K562 (cell line): ENCODE measurements around the gene TBC1D5. TPM values are rescaled to one million over a fixed set of nuclear protein-coding genes. Genes with fewer than 3 reads are reported as not detected.

ENCODE experiments used
- ATAC-seq: fragments of 200-7000 bp; cut with Tn5 transposase; 3 replicates; pipeline ENCODE4 v1.9.1; 2020; ENCODE audit warnings: moderate library complexity
- BruUV-seq: library from RNA; stranded (reverse); fragments of 400-500 nt; replicated peaks from 2 replicates; lab custom pipeline; 2021; lab: Mats Ljungman, UMichigan
- CTCF ChIA-PET: fragments of 300-600 bp; formaldehyde crosslinking; extraction: SDS; loops from one replicate; lab custom pipeline; 2021; ENCODE audit warnings: low intra/inter-chr PET ratio; lab: Yijun Ruan, JAX
- POLR2A ChIA-PET: fragments of 300-600, 350-650 bp; sonication (Branson Sonifier 250); formaldehyde crosslinking; extraction: SDS; loops from one replicate; lab custom pipeline; 2021; ENCODE audit warnings: antibody characterized with exemption, inconsistent platforms; lab: Yijun Ruan, JAX
- DNase-seq, 4 experiments: peaks; one replicate each; pipeline versions ENCODE4 v3.0.0 to v3.0.0-alpha.2; 2011 to 2018; ENCODE audit warnings: low spot score in 3 of 4, mixed read lengths in 3 of 4; ENCODE audit errors: extremely low read depth in 1 of 4
- FAIRE-seq: peaks from 2 replicates; lab custom pipeline; 2011; peaks lifted over from hg19 to GRCh38; lab: Jason Lieb, UNC
- H2AFZ ChIP-seq: 2 replicates; pipeline ENCODE4 v1.6.0; 2011; ENCODE audit warnings: low read depth, low read length, control low read depth, inconsistent platforms
- H3K27ac ChIP-seq: fragments of 200-600 bp; 3 replicates; pipeline ENCODE4 v1.8.0; 2011; ENCODE audit warnings: low read depth, mild to moderate bottlenecking, control low read depth, inconsistent platforms, low read length, moderate library complexity, mixed read lengths; ENCODE audit errors: extremely low read depth
- H3K27me3 ChIP-seq, 2 experiments: fragments of 300-600 bp in 1 of 2; 2 replicates in 1 of 2; 3 replicates in 1 of 2; pipeline versions ENCODE4 v1.6.0 to v1.8.0; 2011; ENCODE audit warnings: inconsistent platforms in 2 of 2, low read length in 2 of 2, mild to moderate bottlenecking in 1 of 2, mixed read lengths in 1 of 2, moderate library complexity in 1 of 2; ENCODE audit not compliant: control insufficient read depth in 2 of 2, insufficient read depth in 2 of 2
- H3K36me3 ChIP-seq: fragments of 300-600 bp; 3 replicates; pipeline ENCODE4 v1.8.0; 2011; ENCODE audit warnings: mild to moderate bottlenecking, low read length, inconsistent platforms; ENCODE audit not compliant: control insufficient read depth, insufficient read depth
- H3K4me1 ChIP-seq, 2 experiments: fragments of 200-600 bp in 1 of 2; replicated peaks in 1 of 2; 2 replicates in 1 of 2; 3 replicates in 1 of 2; pipeline versions ENCODE4 v1.5.1 to v1.8.0; 2011; ENCODE audit warnings: inconsistent platforms in 2 of 2, low read length in 2 of 2, mild to moderate bottlenecking in 1 of 2, mixed read lengths in 1 of 2, moderate library complexity in 1 of 2; ENCODE audit not compliant: control insufficient read depth in 2 of 2, insufficient read depth in 2 of 2
- H3K4me2 ChIP-seq: 2 replicates; pipeline ENCODE4 v1.6.1; 2011; ENCODE audit warnings: low read length, control low read depth, inconsistent platforms, mixed read lengths; ENCODE audit not compliant: insufficient read depth
- H3K4me3 ChIP-seq: fragments of 200-600 bp; sonication (generic), shearing (Covaris generic); 2 replicates; pipeline ENCODE4 v1.5.1; 2016; ENCODE audit warnings: control low read depth, inconsistent platforms
- H3K79me2 ChIP-seq: fragments of 200-600 bp; 3 replicates; pipeline ENCODE4 v1.8.0; 2011; ENCODE audit warnings: low read length, inconsistent platforms; ENCODE audit not compliant: control insufficient read depth, insufficient read depth
- H3K9ac ChIP-seq, 2 experiments: 2 replicates each; pipeline versions ENCODE4 v1.6.0 to v1.6.1; 2011; ENCODE audit warnings: low read depth in 2 of 2, low read length in 2 of 2, control low read depth in 1 of 2, inconsistent platforms in 1 of 2, mild to moderate bottlenecking in 1 of 2, mixed read lengths in 1 of 2; ENCODE audit not compliant: insufficient read depth in 1 of 2
- H3K9me1 ChIP-seq: one replicate; pipeline ENCODE4 v1.6.0; 2011; ENCODE audit warnings: inconsistent platforms, mild to moderate bottlenecking, low read length, moderate library complexity; ENCODE audit not compliant: control insufficient read depth, insufficient read depth
- H3K9me3 ChIP-seq: replicated peaks from 2 replicates; pipeline ENCODE4 v1.5.1; 2011; ENCODE audit warnings: low read depth, low read length, inconsistent platforms; ENCODE audit not compliant: control insufficient read depth, insufficient read depth
- H4K20me1 ChIP-seq: replicated peaks from 2 replicates; pipeline ENCODE4 v1.6.1; 2011; ENCODE audit warnings: low read length, inconsistent platforms, mixed read lengths; ENCODE audit not compliant: control insufficient read depth, insufficient read depth
- ARNT ChIP-seq, 2 experiments: fragments of 450-650 bp; IDR thresholded peaks; 2 replicates each; pipeline ENCODE4 v1.6.1; 2016; ENCODE audit warnings: mild to moderate bottlenecking in 1 of 2
- BCOR ChIP-seq: fragments of 450-650 bp; IDR thresholded peaks from 2 replicates; pipeline ENCODE4 v1.6.1; 2016
- CBX3 ChIP-seq, 2 experiments: IDR thresholded peaks; 1 replicate in 1 of 2; 2 replicates in 1 of 2; pipeline ENCODE4 v1.6.1; 2012; ENCODE audit warnings: inconsistent platforms in 2 of 2, low read length in 2 of 2, borderline replicate concordance in 1 of 2, control low read depth in 1 of 2
- DMBX1 ChIP-seq: fragments of 250-450 bp; sonication (Bioruptor Pico); IDR thresholded peaks from 2 replicates; pipeline ENCODE4 v1.8.0; 2022; ENCODE audit warnings: inconsistent platforms, mild to moderate bottlenecking, moderate library complexity, borderline replicate concordance
- ELF4 ChIP-seq: fragments of 450-650 bp; formaldehyde crosslinking; IDR thresholded peaks from 2 replicates; pipeline ENCODE4 v1.4.0; 2022; ENCODE audit warnings: missing genetic modification characterization
- FOXM1 ChIP-seq, 2 experiments: fragments of 450-650 bp in 1 of 2; sonication (generic) in 1 of 2; formaldehyde crosslinking in 1 of 2; IDR thresholded peaks; 2 replicates each; pipeline versions ENCODE4 v1.6.1 to v1.9.0; 2017 to 2022; ENCODE audit warnings: low read depth in 2 of 2, mild to moderate bottlenecking in 2 of 2, missing genetic modification reagents in 1 of 2, moderate library complexity in 1 of 2
- KLF10 ChIP-seq: fragments of 250-450 bp; sonication (Bioruptor Pico); IDR thresholded peaks from 2 replicates; pipeline ENCODE4 v1.6.1; 2021; ENCODE audit warnings: matching md5 sums
- LARP7 ChIP-seq: fragments of 450-650 bp; IDR thresholded peaks from 2 replicates; pipeline ENCODE4 v1.6.1; 2016
- MAFG ChIP-seq: fragments of 450-650 bp; conservative IDR thresholded peaks from 2 replicates; pipeline ENCODE4 v1.6.1; 2016; ENCODE audit warnings: missing genetic modification characterization, missing compliant biosample characterization
- NBN ChIP-seq: fragments of 450-650 bp; IDR thresholded peaks from 2 replicates; pipeline ENCODE4 v1.6.1; 2016; ENCODE audit warnings: low read depth, mild to moderate bottlenecking
- NFATC3 ChIP-seq: fragments of 450-650 bp; IDR thresholded peaks from 2 replicates; pipeline ENCODE4 v1.6.1; 2017; ENCODE audit warnings: mild to moderate bottlenecking
- NUFIP1 ChIP-seq: fragments of 450-650 bp; IDR thresholded peaks from 2 replicates; pipeline ENCODE4 v1.6.1; 2018; ENCODE audit not compliant: partially characterized antibody
- RBFOX2 ChIP-seq: fragments of 200-400 bp; formaldehyde crosslinking; IDR thresholded peaks from 2 replicates; pipeline ENCODE4 v1.6.1; 2017; ENCODE audit warnings: low read depth, mild to moderate bottlenecking, low read length, moderate library complexity
- SIN3B ChIP-seq: fragments of 450-650 bp; IDR thresholded peaks from 2 replicates; pipeline ENCODE4 v1.6.1; 2017; ENCODE audit warnings: low read depth, mild to moderate bottlenecking, moderate library complexity
- SNRNP70 ChIP-seq: fragments of 200-400 bp; formaldehyde crosslinking; optimal IDR thresholded peaks from 2 replicates; pipeline ENCODE3; 2017; ENCODE audit warnings: low read depth, low read length
- TAF9B ChIP-seq: fragments of 450-650 bp; IDR thresholded peaks from 2 replicates; pipeline ENCODE4 v1.6.1; 2018; ENCODE audit warnings: mild to moderate bottlenecking; ENCODE audit not compliant: partially characterized antibody
- TCF7 ChIP-seq: sonication (generic); IDR thresholded peaks from 2 replicates; pipeline ENCODE4 v1.6.1; 2016; ENCODE audit warnings: antibody characterized with exemption, borderline replicate concordance
- TRIM24 ChIP-seq, 2 experiments: fragments of 450-650 bp; IDR thresholded peaks; 2 replicates each; pipeline ENCODE4 v1.6.1; 2016
- ZBTB2 ChIP-seq: fragments of 450-650 bp; IDR thresholded peaks from 2 replicates; pipeline ENCODE4 v1.6.1; 2016; ENCODE audit warnings: antibody characterized with exemption
- ZNF121 ChIP-seq: sonication (generic); formaldehyde crosslinking; conservative IDR thresholded peaks from 2 replicates; pipeline ENCODE4 v1.8.0; 2022; ENCODE audit warnings: missing genetic modification reagents
- ZNF280A ChIP-seq: fragments of 450-650 bp; IDR thresholded peaks from 2 replicates; pipeline ENCODE4 v1.6.1; 2018; ENCODE audit warnings: mild to moderate bottlenecking, low read depth; ENCODE audit not compliant: partially characterized antibody
- WGBS: fragments of 100-300 bp; shearing (Covaris generic); methylation state at CpG from one replicate; pipeline ENCODE4 v1.1.6; 2016; ENCODE audit warnings: low coverage, mixed read lengths; ENCODE audit not compliant: insufficient coverage; ENCODE audit errors: missing lambda C conversion rate; 5-methylcytosine and 5-hydroxymethylcytosine counted together
- in situ Hi-C: fragments of 300-500 bp; cut with MboI; formaldehyde crosslinking; loops from 4 replicates; pipeline ENCODE4 v1.15.0; 2018; ENCODE audit warnings: inconsistent platforms, mixed read lengths
- intact Hi-C: fragments of 100-400 bp; cut with micrococcal nuclease; formaldehyde crosslinking; loops from 2 replicates; pipeline ENCODE4 v1.14.2; 2022
- polyA plus RNA-seq, 8 experiments: library from polyadenylated mRNA; depleted of rRNA in 4 of 8; stranded (reverse) in 5 of 8; unstranded in 3 of 8; fragments of >200 nt; fragmentation: Nextera tagmentation in 2 of 8; fragmentation: Illumina TruSeq in 1 of 8; extraction: Ambion mirVana in 2 of 8; extraction: Trizol in 1 of 8; gene quantifications; 2 replicates each; pipeline versions ENCODE4 v1.2.1 to v1.2.3, GENCODE V29; 2011 to 2014; ENCODE audit warnings: inconsistent platforms in 1 of 8, missing spikeins in 1 of 8
- total RNA-seq, 7 experiments: library from RNA; depleted of rRNA in 6 of 7; stranded (reverse); fragments of >200 nt in 6 of 7; fragmentation: Illumina TruSeq in 2 of 7; extraction: Trizol in 2 of 7; gene quantifications; 2 replicates each; pipeline versions ENCODE4 v1.2.1 to v1.2.3, GENCODE V29; 2011 to 2021; ENCODE audit warnings: low replicate concordance in 1 of 7

TBC1D5 gene
- total and polyA plus RNA-seq, 9 of the 15 experiments (the other 6 are each of a cell fraction or from before 2014, with no cell fraction given) = 2.9 to 38.1 (median 25.6) TPM

GRCh38 chr3:17741621-17742101 lies 770 bp downstream of the TBC1D5 start:
- peak in 2 of 4 experiments; percentile 26 to 39 for DNase-seq
- ChIA-PET POLR2A (interaction anchor here (1.3 to 3.0 kb wide), 6 partner anchors 9 to 160 kb away, joined by 3 to 16 read pairs (median 5); no protein-coding TSS in a partner anchor), CTCF (no interaction called here)
- intact Hi-C loops = loop anchor here (1.0 to 5.0 kb wide), 7 partner anchors 11 to 299 kb away; no protein-coding TSS in a partner anchor
- Histone ChIP-seq H3K36me3 (no peaks in the 10 kb centered on the region), H3K4me2 (peak overlapping the region; percentile 93), H3K9me1 (no peaks in the 10 kb centered on the region), H3K4me3 (peak overlapping the region; percentile 70), H2AFZ (peak overlapping the region; percentile 93), H3K9me3 (no peaks in the 10 kb centered on the region), H3K4me1 (peaks cover 19 to 36% of the 10 kb centered on the region in 2 experiments), H3K27ac (peak overlapping the region; percentile 93), H3K79me2 (peaks cover 53% of the 10 kb centered on the region), H4K20me1 (no peaks in the 10 kb centered on the region), H3K27me3 (no peaks in the 10 kb centered on the region), H3K9ac (peak overlapping the region; percentile 90 to 95)
- in situ Hi-C loops = no loop called here
- under 1% methylated on average over 13 of the region's 17 CpGs for WGBS
- no peak for ATAC-seq
- BruUV-seq = no TSS peak
- no peak for FAIRE-seq
- TF ChIP-seq MAFG (tag) = no peak
- no peak for TF ChIP-seq KLF10 (CRISPR knock-in tag)
- peak; percentile 43 to 66; a peak in 1 of 4 replicates for TF ChIP-seq ARNT (IDR thresholded peaks at IDR 0.05)
- TF ChIP-seq CBX3 (IDR thresholded peaks at IDR 0.05; ENCODE audit: borderline replicate concordance in 1 of 2, low read length in 2 of 2) = no peak; a peak in 1 of 3 replicates
- no peak for TF ChIP-seq BCOR
- no peak for TF ChIP-seq FOXM1 (IDR thresholded peaks at IDR 0.05; ENCODE audit: low read depth)
- TF ChIP-seq FOXM1 (CRISPR knock-in tag; IDR thresholded peaks at IDR 0.05; ENCODE audit: low read depth) = no peak
- no peak for TF ChIP-seq ELF4 (CRISPR knock-in tag)
- TF ChIP-seq NBN = no peak
- no peak for TF ChIP-seq RBFOX2
- no peak for TF ChIP-seq SIN3B
- TF ChIP-seq ZNF121 (CRISPR knock-in tag) = no peak
- 0 out of 2 replicates have a peak, but pooled peaks have one; percentile 20 for TF ChIP-seq ZBTB2
- TF ChIP-seq SNRNP70 = no peak
- TF ChIP-seq NUFIP1 = no peak
- TF ChIP-seq DMBX1 = no peak
- no peak for TF ChIP-seq ZNF280A
- TF ChIP-seq TRIM24 (IDR thresholded peaks at IDR 0.05) = no peak
- TF ChIP-seq LARP7 = no peak
- no peak for TF ChIP-seq NFATC3
- TF ChIP-seq TAF9B = peak; percentile 23
- no peak for TF ChIP-seq TCF7
